HG02678 (cell line): ENCODE results near the gene PRDX2.
"Not testable (repeated sequence)": the region's sequence is repeated elsewhere in the genome, so short reads cannot be mapped to it uniquely, and the experiment has no call there.

Experiments used
- ATAC-seq: cut with Tn5 transposase; IDR thresholded peaks from one replicate; pipeline ENCODE4 v1.9.1; 2021; ENCODE audit warnings: mild to moderate bottlenecking, moderate library complexity; ENCODE audit not compliant: unreplicated experiment

PRDX2 gene

DNA sequence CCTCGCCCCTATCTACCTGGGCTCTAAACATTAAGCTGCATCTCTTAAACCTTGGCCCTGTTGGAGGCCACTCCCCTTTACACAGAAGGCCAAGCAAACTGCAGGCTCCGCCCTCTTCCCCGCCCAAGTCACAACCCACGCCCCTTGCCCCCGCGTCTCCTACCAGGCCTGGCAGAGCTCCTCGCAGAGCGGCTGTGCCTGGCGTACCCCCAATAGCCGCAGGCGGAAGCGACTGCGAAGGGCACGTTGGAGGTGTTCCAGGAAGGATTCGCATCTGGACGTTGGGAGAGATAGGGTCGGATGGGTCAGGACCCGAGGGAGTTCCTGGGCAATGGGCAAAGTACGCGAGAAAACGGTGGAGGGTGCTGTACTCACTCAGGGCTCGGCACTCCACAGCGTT is 26.9 kb upstream of the PRDX2 start:
- ATAC-seq, result no peak

DNA sequence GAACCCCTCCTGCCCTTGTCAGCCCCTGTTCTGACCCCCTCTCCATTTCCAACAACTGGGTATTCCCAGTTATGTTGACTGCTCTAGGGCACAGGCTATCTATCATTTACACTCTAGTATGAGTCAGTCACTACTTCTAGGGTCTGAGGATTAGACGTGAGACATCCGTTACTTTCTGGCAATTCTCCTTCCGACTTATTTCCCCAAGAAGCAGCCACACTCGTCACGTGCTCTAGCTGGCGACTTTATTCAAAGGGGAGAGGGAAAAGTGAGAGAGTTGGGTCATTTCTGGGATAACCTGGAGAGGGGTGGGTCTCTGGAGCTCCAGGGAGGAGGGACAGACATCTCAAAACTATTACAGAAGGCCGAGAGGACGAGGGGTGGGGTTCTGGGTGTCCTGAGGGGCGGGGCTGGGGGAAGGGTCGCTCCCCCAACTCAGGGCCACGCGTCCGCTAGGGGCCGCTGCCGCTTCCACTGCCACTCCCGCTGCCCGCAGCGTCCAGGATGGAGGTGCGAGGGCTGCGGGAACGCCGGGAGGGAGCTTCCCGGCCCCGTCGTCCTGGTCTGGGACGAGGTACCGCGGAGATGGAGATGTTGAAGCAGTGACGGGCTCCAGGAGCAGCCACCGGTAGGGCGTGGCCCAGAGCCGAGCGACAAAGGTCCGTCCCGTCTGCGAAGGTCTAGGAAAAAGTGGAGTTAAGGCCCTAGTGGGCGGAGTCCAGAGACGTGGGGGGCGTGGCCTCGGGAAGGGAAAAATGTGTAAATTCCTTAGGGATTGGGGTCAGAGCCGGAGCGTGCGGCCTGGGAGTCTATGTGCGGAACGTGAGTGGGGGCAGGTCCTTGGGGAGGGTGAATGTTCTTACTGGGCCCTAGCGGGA is 23.9 kb upstream of the PRDX2 start:
- ATAC-seq, result no peak

DNA sequence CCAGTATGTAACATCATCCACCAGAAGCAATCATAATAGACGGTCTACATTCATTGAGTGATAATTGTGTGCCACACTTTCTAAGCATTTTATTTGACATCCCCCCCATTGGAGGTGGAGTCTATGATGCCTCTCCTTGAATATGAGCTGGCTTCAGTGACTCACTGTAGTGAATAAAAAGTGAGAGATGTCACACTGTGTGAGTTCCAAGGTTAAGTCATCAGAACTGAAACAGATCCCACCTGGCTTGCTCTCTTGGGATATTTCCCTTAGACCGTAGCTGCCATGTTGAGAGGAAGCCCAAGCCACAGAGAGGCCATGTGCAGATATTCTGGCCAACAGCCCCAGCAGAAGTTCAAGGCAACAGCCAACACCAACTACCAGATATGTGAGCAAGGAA is 20.2 kb upstream of the PRDX2 start:
- ATAC-seq, result no peak

DNA sequence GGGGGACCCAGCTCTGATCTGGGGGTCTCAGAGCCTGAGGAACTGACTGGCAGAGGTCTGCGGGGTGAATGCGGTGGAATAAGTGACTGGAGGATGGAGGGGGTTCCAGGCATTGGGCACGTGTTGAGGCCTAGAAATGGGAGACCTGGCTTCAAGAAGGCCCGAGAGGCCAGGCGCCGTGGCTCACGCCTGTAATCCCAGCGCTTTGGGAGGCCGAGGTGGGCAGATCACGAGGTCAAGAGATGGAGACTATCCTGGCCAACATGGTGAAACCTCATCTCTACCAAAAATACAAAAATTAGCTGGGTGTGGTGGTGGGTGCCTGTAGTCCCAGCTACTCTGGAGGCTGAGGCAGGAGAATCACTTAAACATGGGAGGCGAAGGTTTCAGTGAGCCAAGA is 16.2 kb upstream of the PRDX2 start:
- ATAC-seq, result not testable (repeated sequence)

DNA sequence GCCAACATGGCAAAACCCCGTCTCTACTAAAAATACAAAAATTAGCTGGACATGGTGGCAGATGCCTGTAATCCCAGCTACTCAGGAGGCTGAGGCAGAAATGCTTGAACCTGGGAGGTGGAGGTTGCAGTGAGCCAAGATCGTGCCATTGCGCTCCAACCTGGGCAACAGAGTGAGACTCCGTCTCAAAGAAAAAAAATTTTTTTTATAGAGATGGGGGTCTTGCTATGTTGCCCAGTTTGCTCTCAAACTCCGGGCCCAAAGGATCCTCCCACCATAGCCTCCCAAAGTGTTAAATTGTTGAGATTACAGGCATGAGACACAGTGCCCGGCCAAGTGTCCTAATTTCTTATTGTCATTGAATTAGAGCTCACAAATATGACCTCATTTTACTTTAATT is 15.6 kb upstream of the PRDX2 start:
- ATAC-seq, result not testable (repeated sequence)

DNA sequence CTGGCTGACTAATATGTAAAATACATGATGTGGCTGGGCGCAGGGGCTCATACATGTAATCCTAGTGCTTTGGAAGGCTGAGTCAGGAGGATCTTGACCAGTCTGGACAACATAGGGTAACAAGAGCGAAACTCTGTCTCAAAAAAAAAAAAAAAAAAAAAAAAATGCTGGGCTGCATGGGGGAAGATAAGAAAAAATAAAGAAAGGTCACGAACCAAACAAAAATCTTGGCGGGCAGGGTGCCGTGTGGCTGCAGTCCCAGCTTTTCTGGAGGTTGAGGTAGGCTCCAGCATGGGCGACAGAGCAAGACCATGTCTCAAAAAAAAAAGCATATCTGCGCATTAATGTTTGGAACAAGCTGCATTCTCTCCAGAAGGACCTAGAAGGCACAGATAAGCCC is 13.5 kb upstream of the PRDX2 start:
- no peak for ATAC-seq

DNA sequence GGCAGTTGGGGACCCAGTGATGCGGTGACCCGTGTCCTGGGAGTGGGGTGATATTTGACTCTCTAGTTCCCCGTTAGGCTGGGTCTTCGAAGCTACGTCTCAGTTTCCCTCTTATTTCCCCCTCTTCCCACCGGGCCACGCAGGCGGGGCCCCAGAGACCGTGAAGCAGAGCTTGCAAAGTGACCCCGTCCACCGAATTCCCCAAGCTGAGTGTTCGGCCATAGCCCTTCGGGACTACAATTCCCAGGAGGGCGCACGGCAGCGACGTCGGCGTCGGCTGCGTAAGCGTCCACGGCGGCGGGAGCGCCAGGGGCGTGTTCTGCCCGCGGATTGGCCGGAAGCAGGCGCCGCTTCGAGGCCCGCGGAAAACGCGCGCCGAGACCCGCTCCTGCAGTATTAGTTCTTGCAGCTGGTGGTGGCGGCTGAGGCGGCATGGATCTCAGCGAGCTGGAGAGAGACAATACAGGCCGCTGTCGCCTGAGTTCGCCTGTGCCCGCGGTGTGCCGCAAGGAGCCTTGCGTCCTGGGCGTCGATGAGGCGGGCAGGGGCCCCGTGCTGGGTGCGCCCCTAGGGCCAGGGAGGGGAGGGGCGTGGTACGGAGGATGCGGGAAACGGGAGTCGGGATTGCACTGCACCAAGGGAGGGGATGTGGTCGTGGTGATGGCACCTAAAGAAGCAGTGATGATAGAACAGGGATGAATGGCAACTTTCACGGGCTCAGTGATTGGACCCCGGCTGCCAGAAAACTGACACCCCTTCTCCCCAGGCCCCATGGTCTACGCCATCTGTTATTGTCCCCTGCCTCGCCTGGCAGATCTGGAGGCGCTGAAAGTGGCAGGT is 4.9 kb upstream of the PRDX2 start, which contains the start of gene RNASEH2A:
RNASEH2A (plus strand) TSS at position 343 of the 840 bp plus-strand sequence; CDS start at position 433, 90 bp downstream.
- peak; percentile 83 for ATAC-seq

DNA sequence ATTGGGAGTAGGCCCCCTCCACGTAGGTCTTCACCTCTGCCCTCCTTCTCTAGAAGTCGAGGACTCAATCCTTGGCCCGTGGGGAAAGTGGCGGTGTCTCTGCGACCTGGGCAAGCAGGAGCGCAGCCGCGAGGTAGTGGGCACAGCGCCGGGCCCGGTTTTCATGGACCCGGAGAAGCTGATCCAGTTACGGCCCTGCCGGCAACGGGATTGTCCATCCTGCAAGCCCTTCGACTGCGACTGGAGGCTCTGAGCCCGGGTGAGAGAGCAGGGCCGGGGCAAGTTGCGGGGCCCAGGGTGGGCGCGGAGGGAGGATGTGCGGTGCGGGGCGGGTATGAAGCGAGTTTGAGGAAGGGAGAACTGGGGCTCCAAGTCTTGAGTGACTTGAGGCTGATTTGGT is 2.5 kb upstream of the PRDX2 start:
- no peak for ATAC-seq

DNA sequence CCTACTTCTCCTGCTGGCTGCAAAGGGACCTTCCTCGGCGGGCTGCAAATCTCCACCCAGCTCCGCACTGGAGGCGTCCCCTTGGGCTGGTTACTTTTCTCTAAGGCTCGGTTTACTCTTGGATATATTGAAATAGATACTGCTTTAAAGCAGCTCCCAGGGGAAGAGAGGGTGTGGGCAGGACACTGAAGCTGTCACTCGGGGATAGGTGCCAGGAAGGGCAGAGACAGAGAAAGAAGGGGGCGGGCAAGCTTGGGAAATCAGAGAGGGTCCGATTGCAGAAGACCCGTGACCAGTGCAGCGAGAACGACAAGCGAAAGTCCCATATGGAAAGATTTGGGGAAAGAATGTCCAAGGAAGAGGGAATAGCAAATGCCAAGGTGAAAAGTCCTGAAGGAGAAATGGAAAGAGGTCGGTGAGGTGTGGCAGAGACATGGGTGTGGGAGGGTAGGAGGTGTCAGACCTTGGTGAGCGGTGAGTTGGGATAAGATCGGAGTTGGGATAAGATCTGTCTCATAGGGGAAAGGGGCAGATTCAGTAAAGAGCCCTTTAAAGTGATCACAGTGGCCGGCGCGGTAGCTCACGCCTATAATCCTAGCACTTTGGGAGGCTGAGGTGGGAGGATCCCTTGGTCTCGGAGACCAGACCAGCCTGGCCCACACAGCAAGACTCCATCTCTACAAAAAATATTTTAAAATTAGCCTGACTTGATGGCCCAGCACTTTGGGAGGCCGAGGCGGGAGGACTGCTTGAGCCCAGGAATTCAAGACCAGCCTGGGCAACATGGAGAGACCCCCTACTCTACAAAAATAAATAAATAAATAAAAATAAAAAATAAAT is 887 bp upstream of the PRDX2 start:
- ATAC-seq, result no peak

DNA sequence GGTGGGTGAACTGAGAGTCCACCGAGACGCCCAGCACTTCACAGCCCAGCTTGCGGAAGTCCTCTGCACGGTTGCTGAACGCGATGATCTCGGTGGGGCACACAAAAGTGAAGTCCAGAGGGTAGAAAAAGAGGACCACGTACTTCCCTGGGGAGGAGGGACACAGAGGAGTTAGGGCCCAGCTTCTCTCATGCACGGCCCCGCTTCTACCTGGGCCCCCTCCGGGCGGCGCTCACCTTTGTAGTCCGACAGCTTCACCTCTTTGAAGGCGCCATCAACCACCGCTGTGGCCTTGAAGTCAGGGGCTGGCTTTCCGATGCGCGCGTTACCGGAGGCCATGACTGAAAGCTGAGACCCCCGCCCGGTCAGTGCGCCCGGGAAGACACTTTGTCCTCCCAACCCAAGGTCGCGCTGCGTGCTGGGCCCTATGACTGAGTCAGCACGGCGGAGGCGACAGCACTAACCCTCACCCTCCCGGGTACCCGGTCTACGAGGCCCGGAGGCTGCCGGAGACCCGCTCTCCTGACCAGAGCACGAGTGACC is 606 bp downstream of the PRDX2 start:
- no peak for ATAC-seq

DNA sequence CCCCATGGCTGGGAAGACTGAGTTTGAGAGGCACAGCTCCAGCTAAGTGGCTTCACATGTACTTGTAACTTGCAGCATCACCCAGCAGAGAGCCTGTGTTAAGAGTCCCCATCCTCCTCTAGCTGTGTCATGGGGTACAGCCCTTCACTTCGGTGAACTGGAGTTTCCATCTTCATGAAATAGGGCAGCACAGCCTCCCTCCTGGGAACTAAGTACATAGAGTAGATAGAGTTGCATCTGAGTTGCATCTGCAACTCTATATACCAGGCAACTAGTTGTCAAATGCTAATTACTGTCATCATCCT is 1.2 kb downstream of the PRDX2 start:
- no peak for ATAC-seq

DNA sequence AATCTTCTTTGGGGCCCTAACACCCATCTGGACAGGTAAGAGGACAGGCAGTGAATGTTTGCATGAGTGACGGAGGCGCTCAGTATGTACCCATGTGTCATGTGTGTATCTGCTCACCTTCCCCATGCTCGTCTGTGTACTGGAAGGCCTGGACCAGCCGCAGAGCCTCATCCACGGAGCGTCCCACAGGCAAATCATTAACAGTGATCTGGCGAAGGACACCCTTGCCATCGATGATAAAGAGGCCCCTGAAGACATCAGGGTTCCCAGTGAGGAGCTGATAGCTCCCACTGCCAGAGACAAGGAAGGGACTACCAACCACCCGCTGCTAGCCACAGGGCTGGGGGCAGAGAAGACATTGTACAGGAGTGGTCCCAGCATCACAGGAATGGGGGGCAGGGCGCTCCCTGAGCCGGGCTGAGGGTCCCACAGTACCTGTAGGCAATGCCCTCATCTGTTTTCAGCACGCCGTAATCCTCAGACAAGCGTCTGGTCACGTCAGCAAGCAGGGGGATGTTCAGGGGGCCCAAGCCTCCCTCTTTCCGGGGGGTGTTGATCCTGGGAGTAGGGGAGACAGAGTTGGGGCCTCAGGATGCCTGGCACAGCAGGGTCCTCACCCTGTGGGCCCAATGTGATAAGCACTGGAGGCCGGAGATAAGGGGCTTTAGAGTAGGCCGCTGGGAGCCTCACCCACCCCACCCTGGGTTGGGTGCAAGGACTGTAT is 1.7 kb downstream of the PRDX2 start:
- no peak for ATAC-seq

DNA sequence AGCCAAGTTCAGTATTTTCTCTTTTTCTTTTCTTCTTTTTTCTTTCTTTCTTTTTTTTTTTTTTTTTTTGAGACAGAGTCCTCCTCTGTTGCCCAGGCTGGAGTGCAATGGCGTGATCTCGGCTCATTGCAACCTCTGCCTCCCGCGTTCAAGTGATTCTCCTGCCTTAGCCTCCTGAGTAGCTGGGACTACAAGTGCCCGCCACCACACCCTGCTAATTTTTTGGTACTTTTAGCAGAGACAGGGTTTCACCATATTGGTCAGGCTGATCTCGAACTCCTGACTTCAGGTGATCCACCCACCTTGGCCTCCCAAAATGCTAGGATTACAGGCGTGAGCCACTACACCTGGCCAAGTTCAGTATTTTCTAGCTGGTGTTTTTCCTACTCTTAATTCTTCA is 4.0 kb downstream of the PRDX2 start:
- ATAC-seq, result not testable (repeated sequence)

DNA sequence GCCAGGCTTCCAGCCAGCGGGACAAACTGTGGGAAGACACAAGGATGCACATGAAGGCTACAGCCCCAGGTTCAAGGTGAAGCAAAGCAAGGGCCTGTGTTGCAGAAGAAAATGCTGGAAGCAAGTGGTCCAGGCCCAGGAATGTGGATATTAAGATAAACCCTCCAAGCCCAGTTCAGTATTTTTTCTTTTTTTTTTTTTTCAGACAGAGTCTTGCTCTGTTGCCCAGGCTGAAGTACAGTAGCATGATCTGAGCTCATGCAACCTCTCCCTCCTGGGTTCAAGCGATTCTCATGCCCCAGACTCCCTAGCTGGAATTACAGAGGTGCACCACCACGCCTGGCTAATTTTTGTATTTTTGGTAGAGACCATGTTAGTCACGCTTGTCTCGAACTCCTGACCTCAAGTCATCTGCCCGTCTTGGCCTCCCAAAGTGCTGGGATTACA is 4.4 kb downstream of the PRDX2 start:
- ATAC-seq, result no peak

DNA sequence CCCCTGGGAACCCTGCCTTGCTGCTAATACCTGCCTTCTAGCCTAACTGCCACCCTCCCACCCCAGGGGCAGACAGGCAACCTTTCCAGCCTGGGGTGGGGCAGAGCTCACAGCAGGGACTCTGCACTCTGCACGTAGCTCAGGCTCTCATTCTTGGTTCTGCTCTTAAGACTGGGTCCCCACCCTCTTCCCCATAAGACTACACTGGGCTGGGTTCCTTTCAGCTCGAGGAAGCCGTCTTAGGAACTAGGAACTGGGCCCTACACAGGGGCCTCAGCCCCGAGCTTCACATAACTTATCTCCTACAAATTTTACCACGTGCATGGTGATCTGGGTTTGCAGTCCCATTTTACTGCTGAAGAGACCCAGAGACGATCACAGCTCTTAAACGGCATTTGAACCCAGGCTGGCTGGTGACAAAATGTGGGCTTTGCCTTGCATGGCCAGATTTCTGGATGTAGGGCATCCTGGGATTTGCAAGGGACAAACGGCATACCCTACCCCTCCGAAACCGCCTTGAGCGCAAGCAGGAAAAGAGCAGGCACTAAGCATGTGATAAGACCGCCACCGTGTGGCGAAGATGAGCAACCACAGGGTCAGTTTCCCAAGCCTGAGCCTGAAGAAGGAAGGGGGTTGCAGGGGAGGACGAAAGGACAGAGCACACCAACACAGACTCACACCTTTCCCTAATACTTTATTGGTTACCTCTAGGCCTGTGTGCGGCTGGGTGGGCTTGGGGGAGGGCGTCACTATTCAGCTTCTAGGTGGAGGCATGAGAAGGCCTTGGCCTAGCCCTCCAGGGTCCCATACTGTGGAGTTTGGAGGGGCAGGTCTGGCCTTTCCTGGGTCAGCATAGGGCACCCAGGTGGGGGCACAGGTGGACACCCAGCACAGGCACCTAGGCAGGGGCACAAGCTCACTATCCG is 5.2 kb downstream of the PRDX2 start:
- no peak for ATAC-seq

DNA sequence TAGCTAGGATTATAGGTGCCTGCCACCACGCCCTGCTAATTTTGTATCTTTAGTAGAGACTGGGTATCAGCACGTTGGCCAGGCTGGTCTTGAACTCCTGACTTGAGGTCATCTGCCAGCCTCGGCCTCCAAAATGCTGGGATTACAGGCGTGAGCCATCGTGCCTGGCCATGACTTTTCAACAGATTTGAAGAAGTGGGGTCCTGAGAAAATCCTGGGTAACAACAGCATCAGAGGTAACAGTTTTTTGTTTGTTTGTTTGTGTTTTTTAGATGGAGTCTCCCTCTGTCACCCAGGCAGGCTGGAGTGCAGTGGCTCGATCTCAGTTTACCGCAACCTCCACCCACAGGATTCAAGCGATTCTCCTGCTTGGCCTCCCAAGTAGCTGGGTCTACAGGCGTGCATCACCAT is 6.6 kb downstream of the PRDX2 start:
- ATAC-seq, result no peak

DNA sequence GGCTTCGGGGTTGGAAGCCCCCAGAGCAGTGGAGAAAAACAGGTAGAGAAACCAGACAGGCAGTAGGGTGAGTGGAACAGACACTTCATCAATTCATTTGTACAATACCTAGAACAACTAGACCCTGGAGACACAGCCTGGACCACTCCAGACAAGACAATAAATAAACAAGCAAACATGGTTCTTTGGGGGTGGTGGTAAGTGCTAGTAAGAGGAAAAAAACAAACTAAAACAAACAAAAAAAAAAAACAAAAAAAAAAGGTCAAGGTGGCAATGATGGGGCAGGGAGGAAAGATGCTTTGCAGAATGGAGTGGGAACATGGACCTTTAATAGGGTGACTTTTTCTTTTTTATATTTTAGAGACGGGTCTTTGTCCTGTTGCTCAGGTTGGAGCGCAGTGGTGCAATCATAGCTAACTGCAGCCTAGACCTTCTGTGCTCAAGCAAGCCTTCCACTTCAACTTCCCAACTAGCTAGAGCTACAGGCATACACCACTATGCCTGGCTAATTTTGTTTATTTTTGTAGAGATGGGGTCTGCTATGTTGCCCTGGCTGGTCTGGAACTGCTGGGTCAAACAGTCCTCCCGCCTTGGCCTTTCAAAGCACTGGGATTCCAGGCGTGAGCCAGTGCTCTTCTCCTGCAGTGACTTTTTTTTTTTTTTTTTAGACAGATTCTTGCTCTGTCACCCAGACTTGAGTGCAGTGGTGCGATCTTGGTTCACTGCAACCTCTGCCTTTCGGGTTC is 7.2 kb downstream of the PRDX2 start:
- ATAC-seq, result no peak
